Putamen (tissue), 1 donor: ENCODE data around the gene NEMP1.

Experiments
- DNase-seq: peaks from one replicate; pipeline ENCODE4 v3.0.0-alpha.2; 2016; ENCODE audit warnings: low spot score

NEMP1 gene

GRCh38 chr12:57107456-57108155, 29.0 kb upstream of the NEMP1 start:
- no peak for DNase-seq

- DNase-seq, result no peak
Measured at GRCh38 chr12:57106021-57106708, 27.6 kb upstream of the NEMP1 start.

- DNase-seq, result no peak
Measured at GRCh38 chr12:57105011-57105753, 26.6 kb upstream of the NEMP1 start.

DNA sequence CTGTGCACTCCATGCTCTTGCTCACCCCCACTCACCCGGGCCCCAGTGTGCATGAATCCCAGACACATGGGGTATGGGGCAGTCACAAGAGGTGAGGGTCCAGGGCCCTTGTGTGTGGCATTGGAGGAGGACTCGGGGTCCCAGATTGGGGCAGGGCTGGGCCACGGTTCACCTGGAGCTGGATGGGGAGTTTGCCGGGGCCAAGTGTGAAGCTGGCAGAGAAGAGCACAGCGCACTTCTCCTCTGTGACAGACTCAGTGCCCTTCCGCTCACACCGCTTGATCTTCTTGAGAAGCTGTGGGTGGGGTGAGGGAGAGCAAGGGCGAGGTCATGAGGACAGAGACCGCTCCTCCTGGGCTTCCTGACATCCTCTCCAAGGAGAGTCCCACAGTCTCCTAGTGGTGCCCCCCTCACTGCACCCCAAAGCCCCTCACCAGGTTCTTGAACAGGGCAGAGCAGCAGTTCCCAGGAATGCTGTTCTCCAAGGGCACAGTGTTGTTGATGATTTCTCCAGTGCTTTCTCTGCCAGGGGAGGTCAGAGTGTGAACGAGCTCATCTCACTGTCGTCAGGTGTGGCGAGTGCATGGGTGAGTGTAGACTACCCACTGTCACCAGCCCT, 25.8 kb upstream of the NEMP1 start:
- DNase-seq, result no peak

DNA sequence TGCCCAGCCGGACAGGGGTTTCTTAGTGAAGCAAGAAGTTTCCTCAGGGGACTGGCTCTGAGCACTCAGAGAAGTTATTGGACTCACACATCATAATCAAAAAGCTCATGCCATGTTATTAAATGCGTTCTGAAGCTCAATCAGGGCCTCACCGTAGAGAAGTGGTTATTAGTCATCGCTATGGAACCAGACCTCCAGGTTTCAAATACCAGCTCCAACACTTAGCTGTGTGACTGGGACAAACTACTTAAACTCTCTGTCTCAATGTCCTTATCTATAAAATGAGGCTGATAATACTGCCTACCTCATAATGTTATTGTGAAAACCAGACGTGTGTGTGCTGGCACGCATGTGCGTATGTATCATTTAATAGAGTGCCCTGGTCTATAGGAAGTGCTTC, 25.3 kb upstream of the NEMP1 start:
- no peak for DNase-seq

DNA sequence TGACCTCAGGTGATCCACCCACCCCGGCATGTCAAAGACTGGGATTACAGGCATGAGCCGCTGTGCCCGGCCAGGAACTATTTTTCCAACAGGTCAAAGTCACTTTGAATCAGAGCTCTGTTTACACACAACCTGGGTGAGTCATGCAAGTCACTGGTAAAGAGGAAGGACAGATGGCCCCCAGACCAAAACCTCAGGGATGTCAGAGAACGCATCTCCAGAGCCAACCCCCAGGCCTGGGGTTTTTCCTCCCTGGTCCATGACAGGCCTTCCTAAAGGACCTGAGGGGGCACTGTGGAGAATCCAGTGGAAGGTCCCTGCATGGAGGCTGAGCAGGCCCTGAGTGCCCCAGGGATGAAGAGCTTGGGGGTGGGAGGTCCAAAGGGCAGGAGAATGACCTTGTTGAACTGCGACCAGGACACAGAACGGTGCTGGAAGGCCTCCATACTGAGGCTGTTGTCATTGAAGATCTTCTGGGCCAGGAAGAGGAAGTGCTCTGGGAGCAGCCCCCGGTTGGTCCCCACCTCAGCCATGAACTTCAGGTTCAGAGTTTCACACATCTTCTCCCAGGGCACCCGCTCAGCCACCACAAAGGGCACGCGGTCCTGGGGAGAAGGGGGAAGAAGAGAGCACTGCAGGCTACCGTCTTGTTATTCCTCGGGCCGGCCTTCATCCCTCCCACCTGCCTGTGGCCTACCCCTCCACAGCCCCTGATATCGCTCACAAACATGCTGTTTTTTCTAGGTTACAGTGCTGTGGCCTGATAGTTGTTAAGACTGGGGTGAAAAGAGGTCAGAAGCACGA, 23.5 kb upstream of the NEMP1 start:
- DNase-seq, result no peak

DNA sequence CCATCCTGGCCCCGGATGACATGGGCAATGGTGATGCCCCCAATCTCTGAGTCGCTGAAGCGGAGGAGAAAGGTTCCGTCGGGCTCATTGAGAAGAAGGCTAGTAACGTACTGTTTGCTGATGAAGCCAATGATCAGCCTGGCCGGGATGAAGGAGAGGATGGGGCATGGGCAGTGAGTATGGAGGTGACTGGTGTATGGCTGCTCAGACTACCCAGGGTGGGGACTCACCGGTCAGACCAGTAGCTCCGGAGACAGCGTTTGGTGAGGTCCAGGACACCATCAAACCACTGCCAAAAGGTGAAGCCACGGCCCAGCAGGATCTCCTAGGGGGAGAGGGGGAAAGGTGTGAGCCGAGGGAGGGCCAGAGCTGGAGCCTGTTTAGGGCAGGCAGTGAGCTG, 21.2 kb upstream of the NEMP1 start:
- DNase-seq, result no peak

- no peak for DNase-seq
Measured at GRCh38 chr12:57099047-57099714, 20.6 kb upstream of the NEMP1 start.

- DNase-seq, result no peak
Measured at GRCh38 chr12:57098546-57098945, 20.0 kb upstream of the NEMP1 start.

DNA sequence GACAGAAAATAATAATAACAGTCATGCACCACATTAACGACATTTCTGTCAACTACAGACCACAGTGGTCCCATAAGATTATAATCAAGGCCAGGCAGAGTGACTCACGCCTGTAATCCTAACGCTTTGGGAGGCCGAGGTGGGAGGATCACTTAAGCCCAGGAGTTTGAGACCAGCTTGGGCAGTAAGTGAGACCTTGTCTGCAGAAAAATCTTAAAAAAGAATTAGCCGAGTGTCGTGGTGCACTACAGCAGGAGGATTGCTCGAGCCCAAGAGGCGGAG, 18.9 kb upstream of the NEMP1 start:
- DNase-seq, result no peak

- no peak for DNase-seq
Measured at GRCh38 chr12:57096748-57097553, 18.4 kb upstream of the NEMP1 start.

DNA sequence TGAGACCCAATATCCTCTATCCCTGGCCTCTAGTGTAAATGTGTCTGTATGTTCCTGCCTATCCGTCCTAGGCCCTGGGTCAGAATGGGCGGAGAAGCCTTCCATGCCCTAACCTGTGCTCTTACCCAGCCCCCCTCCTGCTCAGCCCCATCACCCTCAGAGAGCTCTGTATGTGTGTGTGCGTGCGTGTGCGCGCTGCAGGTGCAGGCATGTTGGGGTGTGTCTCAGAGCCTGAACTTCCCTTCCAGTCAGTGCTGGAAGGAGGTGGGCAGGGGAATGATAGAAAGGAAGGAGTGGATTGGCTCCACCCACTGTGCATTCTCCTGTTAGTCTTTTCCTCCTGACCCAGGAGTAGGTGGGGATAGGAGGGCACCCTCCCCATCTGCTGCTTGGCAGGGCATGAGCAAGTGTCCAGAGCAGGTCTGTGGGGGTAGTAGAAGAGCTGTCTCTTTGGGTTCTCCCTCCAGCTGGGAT, 17.5 kb upstream of the NEMP1 start:
- DNase-seq, result no peak

GRCh38 chr12:57095440-57095839, 16.8 kb upstream of the NEMP1 start:
- no peak for DNase-seq

DNA sequence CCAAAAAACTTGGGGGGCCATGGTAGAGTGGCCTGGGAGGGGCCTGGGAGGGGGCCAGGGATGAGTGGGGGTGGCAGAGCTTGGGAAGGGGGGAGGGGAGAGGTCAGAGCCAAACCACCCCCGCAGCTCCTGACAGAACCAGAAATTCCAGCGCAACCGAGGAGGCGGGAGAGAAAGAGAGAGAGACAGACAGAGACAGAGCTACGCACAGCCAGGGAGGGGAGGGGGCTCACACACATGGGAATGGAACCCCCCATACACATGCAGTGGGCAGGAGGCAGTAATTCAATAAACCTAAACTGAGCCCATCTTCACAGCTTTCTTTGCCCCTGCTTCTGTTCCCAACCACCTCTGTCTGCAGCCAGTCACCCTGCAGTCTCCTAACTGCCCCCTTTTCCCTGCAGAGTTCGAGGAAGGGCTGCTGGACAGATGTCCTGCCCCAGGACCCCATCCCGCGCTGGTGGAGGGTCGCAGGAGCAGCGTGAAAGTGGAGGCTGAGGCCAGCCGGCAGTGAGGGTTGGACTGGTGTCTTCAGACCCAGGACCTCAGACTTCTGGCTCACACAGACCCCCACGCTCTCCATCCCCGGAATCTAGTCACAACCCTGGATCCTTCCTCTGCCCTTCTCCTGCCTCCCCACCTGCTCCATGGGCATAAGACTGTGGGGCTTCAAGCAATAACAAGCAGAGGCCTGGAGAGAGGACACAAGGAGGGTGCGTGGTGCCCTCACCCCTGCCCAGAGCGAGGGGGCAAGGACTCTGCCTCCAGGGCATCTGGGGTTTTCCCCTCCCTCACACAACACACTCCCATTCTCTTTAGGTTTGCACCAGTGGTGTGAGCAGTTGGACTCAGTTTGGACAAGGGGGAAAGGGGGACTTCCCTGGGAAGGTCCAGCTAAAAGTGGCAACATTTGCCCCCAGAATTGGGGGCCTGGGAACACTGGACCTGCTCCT, 15.9 kb upstream of the NEMP1 start:
- no peak for DNase-seq

GRCh38 chr12:57093415-57094207, 15.0 kb upstream of the NEMP1 start:
- DNase-seq, result no peak

- DNase-seq, result no peak
Measured at GRCh38 chr12:57092876-57093414, 14.4 kb upstream of the NEMP1 start.

DNA sequence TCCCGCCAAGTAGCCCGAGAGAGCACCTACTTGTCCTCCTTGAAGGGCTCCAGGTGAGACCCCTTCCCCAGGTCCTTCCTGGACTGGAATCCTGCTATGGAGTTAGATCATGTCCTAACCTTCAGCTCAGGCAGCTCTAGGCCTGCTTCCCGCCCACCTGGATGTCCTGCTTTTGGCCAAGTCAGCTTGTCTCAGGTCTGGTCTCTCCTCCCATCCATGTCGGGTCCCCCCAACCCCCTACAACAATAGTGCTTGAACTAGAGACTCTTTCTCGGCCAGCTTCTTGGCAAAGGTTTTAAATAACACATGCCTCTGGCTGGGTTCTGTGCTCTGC, 13.9 kb upstream of the NEMP1 start:
- DNase-seq, result no peak
